GM18868 (cell line): Measurements from ENCODE around the gene SH3RF3.
"Not testable (repeated sequence)": the region's sequence is repeated elsewhere in the genome, so short reads cannot be mapped to it uniquely, and the experiment has no call there.

Experiments used
- ATAC-seq: cut with Tn5 transposase; IDR thresholded peaks from one replicate; pipeline ENCODE4 v1.9.1; 2021; ENCODE audit warnings: mild to moderate bottlenecking, moderate library complexity; ENCODE audit not compliant: unreplicated experiment

Gene SH3RF3

GRCh38 chr2:109155553-109156451 lies 26.8 kb downstream of the SH3RF3 start:
- ATAC-seq, result no peak

- ATAC-seq, result no peak
These were observed 28.6 kb downstream of the SH3RF3 start for GRCh38 chr2:109157563-109158105.

- no peak for ATAC-seq
These were observed 29.2 kb downstream of the SH3RF3 start for GRCh38 chr2:109158237-109158636.

GRCh38 chr2:109159096-109159495 lies 30.1 kb downstream of the SH3RF3 start:
- no peak for ATAC-seq

- ATAC-seq, result no peak
These were observed 31.9 kb downstream of the SH3RF3 start for GRCh38 chr2:109160714-109161440.

GRCh38 chr2:109162367-109162766 lies 33.4 kb downstream of the SH3RF3 start:
- not testable (repeated sequence) for ATAC-seq

GRCh38 chr2:109162999-109163398 lies 34.0 kb downstream of the SH3RF3 start:
- no peak for ATAC-seq

- no peak for ATAC-seq
These were observed 35.3 kb downstream of the SH3RF3 start for GRCh38 chr2:109164311-109164710.

- no peak for ATAC-seq
These were observed 35.8 kb downstream of the SH3RF3 start for GRCh38 chr2:109164739-109165221.

- no peak for ATAC-seq
These were observed 37.8 kb downstream of the SH3RF3 start for GRCh38 chr2:109166811-109167210.

- ATAC-seq, result no peak
These were observed 39.1 kb downstream of the SH3RF3 start for GRCh38 chr2:109168086-109168485.

- no peak for ATAC-seq
These were observed 39.7 kb downstream of the SH3RF3 start for GRCh38 chr2:109168716-109169115.

- ATAC-seq, result no peak
These were observed 41.6 kb downstream of the SH3RF3 start for GRCh38 chr2:109170645-109171044.

- no peak for ATAC-seq
These were observed 42.7 kb downstream of the SH3RF3 start for GRCh38 chr2:109171444-109172334.

GRCh38 chr2:109172556-109173105 lies 43.6 kb downstream of the SH3RF3 start:
- no peak for ATAC-seq

GRCh38 chr2:109173311-109174171 lies 44.5 kb downstream of the SH3RF3 start:
- no peak for ATAC-seq

- no peak for ATAC-seq
These were observed 45.2 kb downstream of the SH3RF3 start for GRCh38 chr2:109174214-109174613.

GRCh38 chr2:109174626-109175349 lies 45.8 kb downstream of the SH3RF3 start:
- no peak for ATAC-seq

GRCh38 chr2:109175350-109175678 lies 46.3 kb downstream of the SH3RF3 start:
- ATAC-seq, result no peak
